Skeletal muscle cell (primary cell): ENCODE measurements around the gene FLT4.

ENCODE experiments used
- DNase-seq: peaks from one replicate; pipeline ENCODE4 v3.0.0-alpha.2; 2010; ENCODE audit warnings: low read depth
- H3K4me3 ChIP-seq: 2 replicates; pipeline ENCODE4 v1.5.1; 2011; ENCODE audit warnings: low read depth, mild to moderate bottlenecking, control low read depth, low read length, moderate library complexity

FLT4 gene

DNA sequence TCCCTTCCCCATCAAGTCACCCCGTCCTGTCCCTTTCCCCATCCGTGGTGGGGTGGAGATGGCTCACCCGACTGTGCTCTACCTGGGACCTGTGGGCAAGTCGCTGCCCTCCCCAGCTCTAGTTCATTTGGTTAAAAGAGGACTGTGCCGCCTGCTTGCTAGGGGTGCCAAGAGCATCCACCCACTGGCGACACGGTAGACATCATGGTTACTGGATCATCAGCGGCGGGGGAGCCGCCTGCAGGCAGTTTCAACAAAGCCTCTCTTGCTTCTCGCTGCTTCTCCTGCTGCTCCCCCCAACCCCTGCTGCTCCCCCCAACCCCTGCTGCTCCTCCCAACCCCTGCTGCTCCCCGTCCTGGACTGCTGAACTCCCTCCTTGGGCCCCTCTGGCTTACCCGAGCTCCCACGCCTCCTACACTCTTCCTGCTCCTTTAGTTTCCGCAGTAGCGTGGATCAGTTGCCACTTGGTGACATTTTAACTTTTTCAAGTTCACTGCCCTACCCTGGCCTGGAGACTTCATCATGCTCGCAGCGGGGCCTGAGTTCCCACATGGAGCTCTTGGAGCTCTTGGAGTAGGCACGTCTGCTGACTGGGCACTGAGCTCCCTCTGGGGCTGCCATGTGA lies 36.1 kb downstream of the FLT4 start:
- DNase-seq, result no peak

GRCh38 chr5:180612683-180613082 lies 36.7 kb downstream of the FLT4 start:
- H3K4me3 ChIP-seq, result no peak overlapping the region
- no peak for DNase-seq

More for the DNA sequence above, 36.1 kb downstream of the FLT4 start:
- no peak overlapping the region for H3K4me3 ChIP-seq

GRCh38 chr5:180611140-180611850 lies 38.1 kb downstream of the FLT4 start:
- no peak for DNase-seq
- H3K4me3 ChIP-seq, result no peak overlapping the region

DNA sequence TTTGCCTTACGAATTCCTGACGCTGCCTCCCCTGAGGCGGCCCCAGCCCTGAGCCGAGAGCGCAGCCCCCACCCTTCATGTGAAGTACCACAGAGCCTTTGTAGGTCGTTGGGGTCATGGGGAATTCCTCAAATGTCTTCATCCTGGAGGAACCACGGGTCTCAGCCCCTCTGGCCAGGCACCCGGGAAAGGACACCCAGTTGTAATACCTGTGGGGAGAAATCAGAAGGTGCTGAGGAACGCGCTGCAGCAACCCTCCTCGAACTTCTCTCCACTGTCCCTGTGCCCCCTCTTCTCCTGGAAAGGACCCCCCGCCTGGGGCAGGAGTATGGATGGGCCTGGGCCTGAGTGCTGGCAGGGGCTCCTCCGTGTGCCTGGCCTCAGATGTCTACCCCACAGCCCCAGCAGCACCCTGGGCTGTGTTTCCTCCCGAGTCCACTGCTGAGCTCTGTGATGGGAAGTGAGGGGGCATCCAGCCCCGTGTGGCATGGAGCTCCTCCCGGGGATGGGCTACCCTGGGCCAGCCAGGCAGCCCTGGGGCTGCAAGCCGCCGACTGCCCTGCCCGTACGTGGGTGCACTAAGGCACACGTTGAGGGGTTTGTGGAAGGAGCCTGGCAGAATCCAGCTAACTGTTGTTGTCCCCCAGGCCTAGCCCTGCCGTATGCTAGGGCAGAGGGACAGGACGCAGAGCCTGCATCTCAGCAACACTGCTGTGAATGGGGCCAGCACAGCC lies 39.4 kb downstream of the FLT4 start:
- DNase-seq, result no peak
- H3K4me3 ChIP-seq, result no peak overlapping the region

DNA sequence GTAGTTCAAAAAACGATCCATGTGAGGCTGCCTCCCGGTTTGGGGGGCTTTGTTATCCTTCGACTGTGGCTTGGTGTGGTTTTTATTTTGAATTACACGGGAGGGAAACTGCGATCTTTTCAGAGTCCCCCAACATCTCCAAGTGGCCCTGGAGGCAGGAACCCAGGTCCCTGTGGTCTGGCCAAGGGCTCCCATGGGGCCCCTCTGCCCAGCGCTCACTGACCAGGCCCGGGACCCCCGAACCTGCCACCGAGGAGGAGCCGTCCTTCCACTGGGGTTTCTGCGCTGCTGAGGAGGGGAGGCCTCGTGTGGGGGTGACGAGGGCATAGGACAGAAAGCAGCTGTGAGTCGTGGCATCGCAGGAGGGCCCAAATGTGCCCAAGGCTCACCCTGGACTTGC lies 40.0 kb downstream of the FLT4 start:
- DNase-seq, result no peak
- no peak overlapping the region for H3K4me3 ChIP-seq

- DNase-seq, result no peak
- no peak overlapping the region for H3K4me3 ChIP-seq
Measured at GRCh38 chr5:180608572-180609310, 40.7 kb downstream of the FLT4 start.

DNA sequence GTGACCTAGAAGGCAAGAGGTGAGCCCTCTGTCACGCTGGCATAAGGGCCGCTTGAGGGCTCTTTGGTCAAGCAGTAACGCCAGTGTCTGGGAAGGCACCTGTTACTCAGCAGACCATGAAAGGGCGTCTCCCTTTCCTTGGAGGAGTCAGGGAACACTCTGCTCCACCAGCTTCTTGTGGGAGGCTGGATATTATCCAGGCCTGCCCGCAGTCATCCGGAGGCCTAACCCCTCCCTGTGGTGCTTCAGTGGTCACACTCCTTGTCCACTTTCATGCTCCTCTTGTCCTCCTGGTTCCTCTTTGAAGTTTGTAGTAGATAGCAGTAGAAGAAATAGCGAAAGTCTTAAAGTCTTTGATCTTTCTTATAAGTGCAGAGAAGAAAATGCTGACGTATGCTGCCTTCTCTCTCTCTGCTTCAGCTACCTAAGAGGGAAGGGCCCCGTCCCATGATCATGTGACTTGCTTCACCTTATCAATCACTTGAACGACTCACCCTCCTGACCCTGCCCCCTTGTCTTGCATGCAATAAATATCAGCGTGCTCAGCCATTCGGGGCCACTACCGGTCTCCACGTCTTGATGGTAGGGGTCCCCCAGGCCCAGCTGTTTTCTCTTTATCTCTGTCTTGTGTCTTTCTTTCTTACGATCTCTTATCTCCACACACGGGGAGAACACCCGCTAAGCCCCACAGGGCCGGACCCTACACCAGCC lies 41.4 kb downstream of the FLT4 start:
- no peak for DNase-seq

GRCh38 chr5:180606215-180606785 lies 43.1 kb downstream of the FLT4 start:
- no peak overlapping the region for H3K4me3 ChIP-seq
- no peak for DNase-seq

More for the DNA sequence above, 41.4 kb downstream of the FLT4 start:
- no peak overlapping the region for H3K4me3 ChIP-seq

DNA sequence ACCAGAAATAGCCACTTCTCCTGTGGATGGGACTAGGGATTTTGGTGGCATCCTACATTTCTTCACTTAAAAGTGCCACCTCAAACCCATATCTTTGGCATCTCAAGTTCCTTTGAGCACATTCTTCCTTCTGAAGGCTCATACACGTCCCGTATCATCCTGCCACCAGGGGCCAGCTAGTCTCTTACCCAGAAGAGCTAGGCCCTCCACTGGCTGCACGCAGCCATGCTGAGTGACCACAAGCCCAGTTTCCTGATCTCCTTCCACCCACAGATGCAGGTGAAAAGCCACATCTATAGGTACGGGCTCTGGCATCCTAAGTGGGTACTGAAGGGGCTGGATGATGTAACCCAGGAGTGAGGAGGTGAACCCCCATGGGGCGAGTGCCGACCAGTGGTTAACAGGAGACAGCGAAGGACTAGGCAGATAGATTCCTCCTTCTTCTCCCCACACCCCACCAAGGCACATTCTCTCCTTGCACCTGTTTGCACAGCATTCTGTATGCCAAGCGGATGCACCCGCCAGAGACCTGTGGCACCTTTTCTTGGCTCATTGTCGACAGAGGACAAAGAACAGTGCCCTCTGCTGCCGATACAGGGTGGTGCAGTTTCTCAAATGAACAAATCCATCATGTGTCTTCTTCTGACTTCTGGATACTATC lies 43.7 kb downstream of the FLT4 start:
- no peak overlapping the region for H3K4me3 ChIP-seq
- no peak for DNase-seq

DNA sequence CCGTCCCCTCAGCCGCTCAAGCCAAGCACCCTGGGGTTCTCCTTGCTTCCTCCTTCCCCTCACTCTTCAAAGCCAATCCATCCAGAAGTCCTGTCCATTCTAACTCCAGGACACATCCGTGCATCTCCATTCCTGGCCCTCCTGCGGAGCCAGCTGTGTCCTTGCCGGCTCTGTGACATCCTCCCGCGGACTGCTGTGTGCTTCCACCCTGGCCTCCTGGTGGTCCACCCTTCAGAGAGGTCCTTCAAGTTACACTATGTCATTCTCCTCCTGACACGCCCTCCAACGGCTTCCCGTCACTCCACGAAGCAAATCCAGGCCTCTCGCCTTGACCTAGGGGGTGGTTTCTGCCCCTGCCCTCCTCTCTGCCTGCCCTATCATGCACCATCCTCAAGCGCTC lies 45.1 kb downstream of the FLT4 start:
- DNase-seq, result no peak

DNA sequence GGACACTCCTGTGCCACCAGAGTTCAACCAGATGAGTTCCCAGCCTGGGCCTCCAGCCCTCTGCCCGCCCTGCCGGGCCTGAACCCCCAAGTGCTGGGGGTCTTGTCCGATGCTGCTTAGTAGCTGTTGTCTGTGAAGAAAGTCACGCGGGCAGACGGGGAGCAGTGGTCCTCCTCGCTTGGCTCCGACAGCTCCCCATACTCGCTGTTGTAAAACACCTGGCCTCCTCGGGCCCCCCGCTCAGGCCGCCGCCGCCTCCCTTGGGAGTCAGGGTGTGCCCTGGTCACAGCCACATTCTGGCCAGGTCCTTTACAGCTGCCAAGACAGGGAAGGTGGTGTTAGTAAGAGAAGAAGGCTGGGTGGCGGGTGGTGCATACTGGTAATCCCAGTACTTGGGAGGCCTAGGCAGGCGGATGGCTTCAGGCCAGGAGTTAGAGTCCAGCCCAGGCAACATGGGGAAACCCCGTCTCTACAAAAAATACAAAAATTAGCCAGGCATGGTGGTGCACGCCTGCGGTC lies 46.3 kb downstream of the FLT4 start:
- no peak overlapping the region for H3K4me3 ChIP-seq
- DNase-seq, result no peak

More for the DNA sequence above, 45.1 kb downstream of the FLT4 start:
- no peak overlapping the region for H3K4me3 ChIP-seq

DNA sequence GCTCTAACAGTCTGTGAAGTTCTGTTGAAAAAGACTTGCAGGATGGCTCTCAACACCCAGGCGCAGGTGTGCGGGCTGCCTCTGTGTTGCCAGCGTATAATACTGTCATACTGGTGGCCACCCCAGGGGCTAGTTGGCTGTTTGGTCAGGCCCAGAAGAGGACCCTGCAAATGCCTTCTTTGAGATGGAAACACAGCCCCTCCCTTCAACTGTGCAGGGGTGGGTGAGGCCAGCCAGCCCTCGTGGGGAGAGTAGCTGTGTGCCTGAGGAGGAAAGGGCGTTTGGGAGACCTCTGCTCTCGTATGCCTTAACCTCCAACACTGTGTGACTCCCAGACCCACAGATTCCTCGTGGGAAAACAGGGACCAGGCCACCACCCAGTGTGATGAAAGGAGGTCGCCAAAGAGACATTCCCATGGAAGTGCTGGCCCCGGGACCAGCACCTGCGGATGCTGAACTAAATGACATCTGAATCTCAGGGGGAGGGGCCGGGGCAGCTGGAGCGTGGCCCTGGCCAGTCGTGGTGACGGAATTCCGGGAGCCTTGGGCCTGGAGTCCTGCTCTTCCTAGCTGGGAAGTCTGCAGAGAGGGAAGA lies 46.8 kb downstream of the FLT4 start:
- no peak overlapping the region for H3K4me3 ChIP-seq
- no peak for DNase-seq

GRCh38 chr5:180601591-180602480 lies 47.6 kb downstream of the FLT4 start:
- DNase-seq, result no peak
- H3K4me3 ChIP-seq, result no peak overlapping the region

GRCh38 chr5:180600554-180601041 lies 48.8 kb downstream of the FLT4 start:
- no peak for DNase-seq
- no peak overlapping the region for H3K4me3 ChIP-seq

DNA sequence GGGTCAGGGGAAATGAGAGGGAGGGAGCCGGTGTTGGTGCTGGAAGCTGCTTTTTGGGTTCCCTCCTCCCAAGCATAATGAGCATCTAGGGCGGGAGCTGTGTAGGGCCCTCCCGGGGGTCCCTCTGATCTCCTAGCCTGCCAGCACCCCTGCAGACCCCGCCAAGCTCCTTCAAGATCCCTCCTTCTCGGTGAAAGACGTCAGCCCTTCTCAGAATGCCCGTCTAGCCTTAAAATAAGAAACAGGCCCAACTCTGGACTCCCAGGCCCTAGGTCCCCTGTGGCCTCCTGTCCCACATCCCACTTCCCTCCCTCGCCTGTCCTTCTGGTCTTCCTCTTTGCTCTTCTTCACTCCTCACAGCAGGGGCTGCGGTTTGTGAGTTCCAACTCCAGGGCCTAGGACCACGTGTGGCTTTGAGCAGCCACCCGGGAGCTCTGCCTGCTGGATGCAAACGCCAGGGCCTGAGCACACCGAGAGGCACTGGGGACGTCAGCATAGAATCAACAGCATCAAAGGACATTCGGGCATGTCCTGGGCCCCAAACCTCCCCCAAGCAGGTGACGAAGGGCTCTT lies 49.3 kb downstream of the FLT4 start:
- H3K4me3 ChIP-seq, result no peak overlapping the region
- no peak for DNase-seq

DNA sequence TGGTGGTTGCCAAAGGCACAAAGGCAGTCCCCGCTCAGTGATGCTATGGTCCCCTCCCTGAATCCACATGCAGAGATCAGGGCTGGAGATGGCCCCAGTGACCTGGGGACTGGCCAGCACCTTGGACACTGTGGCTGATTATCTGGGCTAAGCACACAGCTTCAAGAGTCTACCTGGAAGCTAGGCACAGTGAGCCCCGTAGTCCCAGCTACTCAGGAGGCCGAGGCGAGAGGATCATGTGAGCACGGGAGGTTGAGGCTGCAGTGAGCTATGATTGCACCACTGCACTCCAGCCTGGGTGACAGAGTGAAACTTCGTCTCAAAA lies 49.8 kb downstream of the FLT4 start:
- DNase-seq, result no peak
- no peak overlapping the region for H3K4me3 ChIP-seq
